Skeletal muscle satellite cell (primary cell): Measurements from ENCODE around the gene PCK1.

ENCODE experiments used
- H3K27me3 ChIP-seq: 2 replicates; pipeline ENCODE4 v1.7.0; 2013; ENCODE audit warnings: low read length; ENCODE audit not compliant: control insufficient read depth, insufficient read depth
- H3K36me3 ChIP-seq: 2 replicates; pipeline ENCODE4 v1.7.0; 2013; ENCODE audit warnings: mild to moderate bottlenecking, control low read depth, low read length; ENCODE audit not compliant: insufficient read depth
- H3K4me1 ChIP-seq: 2 replicates; pipeline ENCODE4 v1.7.0; 2013; ENCODE audit warnings: low read length; ENCODE audit not compliant: control insufficient read depth, insufficient read depth
- H3K4me2 ChIP-seq: 2 replicates; pipeline ENCODE4 v1.7.0; 2013; ENCODE audit warnings: mild to moderate bottlenecking, low read length
- H3K4me3 ChIP-seq: 2 replicates; pipeline ENCODE4 v1.7.0; 2013; ENCODE audit warnings: low read length
- H3K9ac ChIP-seq: 2 replicates; pipeline ENCODE4 v1.7.0; 2013; ENCODE audit warnings: mild to moderate bottlenecking, low read depth, low read length, moderate library complexity
- H3K9me3 ChIP-seq: replicated peaks from 2 replicates; pipeline ENCODE4 v1.7.0; 2013; ENCODE audit warnings: mild to moderate bottlenecking, control low read depth, low read length

The PCK1 gene

DNA sequence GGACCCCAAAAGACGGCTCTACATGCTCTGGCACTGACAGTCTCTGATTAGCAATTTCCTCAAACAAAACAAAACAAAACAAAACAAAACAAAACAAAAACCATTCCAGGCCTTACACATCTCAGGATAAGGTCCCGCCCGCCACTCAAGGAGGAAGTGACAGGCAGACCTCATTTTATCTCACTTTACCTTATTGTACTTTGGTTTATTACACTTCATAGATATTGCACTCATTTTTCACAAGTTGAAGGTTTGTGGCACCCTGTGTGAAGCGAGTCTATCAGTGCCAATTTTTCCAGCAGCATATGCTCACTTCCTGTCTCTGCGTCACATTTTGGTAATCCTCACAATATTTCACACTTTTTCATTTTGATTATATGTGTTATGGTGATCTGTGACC, 44.1 kb downstream of the PCK1 start:
- H3K4me1 ChIP-seq = no peaks in the 10 kb centered on the region
- no peaks in the 10 kb centered on the region for H3K36me3 ChIP-seq
- H3K4me3 ChIP-seq = no peak overlapping the region
- H3K27me3 ChIP-seq = peaks cover 38% of the 10 kb centered on the region
- no peak overlapping the region for H3K4me2 ChIP-seq
- no peaks in the 10 kb centered on the region for H3K9me3 ChIP-seq
- no peak overlapping the region for H3K9ac ChIP-seq

- Histone ChIP-seq H3K27me3 (peaks cover 38% of the 10 kb centered on the region), H3K9ac (no peak overlapping the region), H3K9me3 (no peaks in the 10 kb centered on the region), H3K4me2 (no peak overlapping the region), H3K36me3 (no peaks in the 10 kb centered on the region), H3K4me3 (no peak overlapping the region), H3K4me1 (no peaks in the 10 kb centered on the region)
These were observed 45.0 kb downstream of the PCK1 start for GRCh38 chr20:57605878-57606277.

DNA sequence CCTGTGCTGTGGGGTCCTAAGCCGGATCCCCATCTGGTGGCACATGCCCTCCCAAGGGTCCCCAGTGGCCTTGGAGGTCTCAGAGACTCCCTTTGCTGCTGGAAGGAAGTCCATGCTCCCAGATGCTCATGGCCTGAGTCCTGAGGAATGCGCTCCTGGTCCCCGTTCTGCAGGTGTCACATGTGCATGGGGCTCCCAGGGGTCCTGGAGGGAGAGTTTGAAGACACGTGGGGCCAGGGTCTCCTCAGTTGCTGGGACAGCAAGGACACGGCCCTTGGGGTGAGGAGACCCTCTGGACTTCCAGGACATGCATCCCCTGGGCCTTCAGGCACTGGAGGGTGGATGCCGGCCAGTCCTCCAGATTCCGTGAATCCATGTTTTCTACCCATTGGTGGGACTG, 47.6 kb downstream of the PCK1 start:
- Histone ChIP-seq H3K4me1 (no peaks in the 10 kb centered on the region), H3K36me3 (no peaks in the 10 kb centered on the region), H3K4me2 (no peak overlapping the region), H3K9ac (no peak overlapping the region), H3K27me3 (peaks cover 53% of the 10 kb centered on the region), H3K9me3 (no peaks in the 10 kb centered on the region), H3K4me3 (no peak overlapping the region)

DNA sequence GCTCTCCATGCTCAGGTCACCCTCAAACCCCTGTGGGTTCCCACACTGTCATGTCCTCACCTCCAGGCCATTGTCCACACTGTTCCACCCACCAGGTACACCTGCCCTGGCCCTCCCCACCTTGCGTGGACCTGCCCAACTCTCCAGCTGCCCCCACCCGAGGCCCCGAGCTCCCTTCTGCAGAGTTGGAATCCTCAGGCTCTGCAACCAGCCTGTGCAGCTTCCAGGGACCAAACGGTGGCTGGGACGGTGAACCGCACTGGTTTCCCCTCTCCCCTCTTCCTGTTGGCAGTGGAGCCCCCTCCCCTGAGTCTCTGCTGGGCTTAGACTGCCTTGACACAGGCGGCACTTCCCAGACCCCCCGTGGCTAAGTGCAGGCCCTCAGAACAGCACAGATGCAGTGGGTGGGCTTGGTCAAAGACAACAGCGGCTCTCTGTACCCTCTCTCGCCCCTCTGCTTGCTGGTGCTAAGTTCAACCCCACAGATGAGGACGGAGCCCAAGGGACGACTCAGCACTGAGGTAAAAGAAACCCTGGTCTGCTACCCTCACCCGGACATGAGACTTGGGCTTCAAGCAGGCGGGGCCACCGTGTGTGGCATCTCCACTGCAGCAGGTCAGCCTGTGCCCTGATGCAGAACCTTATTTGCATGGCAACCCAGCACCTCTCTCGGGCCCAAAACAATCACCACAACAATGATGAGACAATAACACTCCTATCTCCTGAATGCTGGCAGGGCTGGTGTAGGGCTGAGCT, 48.4 kb downstream of the PCK1 start:
- Histone ChIP-seq H3K36me3 (no peaks in the 10 kb centered on the region), H3K9ac (no peak overlapping the region), H3K9me3 (no peaks in the 10 kb centered on the region), H3K4me3 (no peak overlapping the region), H3K4me2 (no peak overlapping the region), H3K4me1 (no peaks in the 10 kb centered on the region), H3K27me3 (peaks cover 56% of the 10 kb centered on the region)

DNA sequence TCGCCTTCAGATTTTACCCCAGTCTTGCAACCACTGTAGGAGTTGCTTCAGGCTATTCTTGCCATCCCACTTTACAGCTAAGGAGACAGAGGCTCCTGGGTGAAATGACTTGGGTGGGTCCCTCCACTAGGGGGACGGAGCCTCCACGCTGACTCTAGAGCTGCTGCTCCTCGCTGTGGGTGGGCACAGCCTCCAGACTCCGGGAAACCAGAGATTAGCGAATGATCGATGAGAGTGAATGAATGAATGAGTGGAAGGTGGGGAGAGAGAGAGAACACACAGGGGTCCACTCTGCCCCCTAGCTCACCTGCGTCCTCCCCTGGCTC, 48.9 kb downstream of the PCK1 start:
- Histone ChIP-seq H3K36me3 (no peaks in the 10 kb centered on the region), H3K9ac (no peak overlapping the region), H3K4me3 (no peak overlapping the region), H3K4me1 (no peaks in the 10 kb centered on the region), H3K27me3 (peaks cover 61% of the 10 kb centered on the region), H3K9me3 (no peaks in the 10 kb centered on the region), H3K4me2 (no peak overlapping the region)

DNA sequence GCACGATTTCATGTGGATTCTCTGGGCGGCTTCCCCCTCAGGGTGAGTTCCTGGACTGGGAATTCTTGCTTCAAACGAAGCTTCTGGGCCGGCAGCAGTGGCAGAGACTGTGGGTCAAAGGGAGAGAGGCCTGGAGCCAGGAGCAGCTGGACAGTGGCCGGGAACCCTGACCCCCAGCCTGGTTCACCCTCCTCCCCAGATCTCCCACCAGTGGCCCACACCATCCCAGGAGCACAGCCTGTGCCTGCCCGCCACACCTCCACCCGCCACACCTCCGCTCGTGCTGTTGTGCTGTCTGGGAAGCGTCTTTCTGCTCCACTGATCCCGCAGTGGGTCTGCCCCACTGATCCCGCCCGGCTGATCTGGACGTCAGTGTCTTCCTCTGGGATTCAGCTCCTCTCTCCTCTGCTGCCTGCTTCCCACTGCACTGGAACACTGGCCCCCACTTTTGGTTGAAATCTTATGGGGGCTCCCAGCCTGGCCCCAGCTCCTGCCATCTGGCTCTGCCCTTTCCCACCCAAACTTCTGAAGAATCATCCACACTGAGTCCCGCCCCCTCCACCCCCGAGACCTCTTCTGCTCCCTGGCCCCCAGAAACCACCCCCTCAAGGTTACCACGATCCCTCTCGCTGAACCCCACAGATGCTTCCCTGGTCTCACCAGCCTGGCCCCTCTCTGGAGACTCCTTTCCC, 49.5 kb downstream of the PCK1 start:
- Histone ChIP-seq H3K36me3 (no peaks in the 10 kb centered on the region), H3K9ac (no peak overlapping the region), H3K9me3 (no peaks in the 10 kb centered on the region), H3K4me2 (no peak overlapping the region), H3K4me3 (no peak overlapping the region), H3K27me3 (peaks cover 60% of the 10 kb centered on the region), H3K4me1 (no peaks in the 10 kb centered on the region)

GRCh38 chr20:57611586-57612311, 50.8 kb downstream of the PCK1 start:
- H3K36me3 ChIP-seq = no peaks in the 10 kb centered on the region
- H3K4me3 ChIP-seq = no peak overlapping the region
- no peak overlapping the region for H3K4me2 ChIP-seq
- no peak overlapping the region for H3K9ac ChIP-seq
- H3K4me1 ChIP-seq = no peaks in the 10 kb centered on the region
- H3K9me3 ChIP-seq = no peaks in the 10 kb centered on the region
- H3K27me3 ChIP-seq = peaks cover 64% of the 10 kb centered on the region

- H3K4me3 ChIP-seq = no peak overlapping the region
- H3K4me2 ChIP-seq = no peak overlapping the region
- no peak overlapping the region for H3K9ac ChIP-seq
- no peaks in the 10 kb centered on the region for H3K9me3 ChIP-seq
- peaks cover 63% of the 10 kb centered on the region for H3K27me3 ChIP-seq
- no peaks in the 10 kb centered on the region for H3K4me1 ChIP-seq
- no peaks in the 10 kb centered on the region for H3K36me3 ChIP-seq
These were observed 51.5 kb downstream of the PCK1 start for GRCh38 chr20:57612436-57612835.

DNA sequence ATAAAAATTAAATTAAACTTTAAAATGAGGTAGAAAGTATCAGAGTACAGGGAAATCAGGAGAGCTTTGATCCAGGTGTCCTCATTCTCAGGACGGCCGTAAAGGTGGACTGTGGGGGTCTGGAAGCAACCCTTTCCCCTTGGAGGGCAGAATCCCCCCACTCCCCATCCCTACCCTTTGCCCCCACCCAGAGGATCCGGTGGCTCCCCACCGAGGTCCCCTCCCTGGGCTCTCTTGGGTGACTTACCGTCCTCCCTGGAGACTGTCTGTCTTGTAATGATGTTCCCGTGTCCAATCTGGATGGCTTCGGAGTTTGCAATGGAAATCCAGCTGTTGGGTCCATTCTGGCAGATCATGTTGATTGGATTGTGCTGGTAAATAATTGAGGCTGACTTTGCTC, 52.0 kb downstream of the PCK1 start:
- Histone ChIP-seq H3K4me3 (no peak overlapping the region), H3K27me3 (peaks cover 63% of the 10 kb centered on the region), H3K9me3 (no peaks in the 10 kb centered on the region), H3K9ac (no peak overlapping the region), H3K36me3 (no peaks in the 10 kb centered on the region), H3K4me2 (no peak overlapping the region), H3K4me1 (no peaks in the 10 kb centered on the region)

GRCh38 chr20:57613481-57613921, 52.6 kb downstream of the PCK1 start:
- no peaks in the 10 kb centered on the region for H3K36me3 ChIP-seq

DNA sequence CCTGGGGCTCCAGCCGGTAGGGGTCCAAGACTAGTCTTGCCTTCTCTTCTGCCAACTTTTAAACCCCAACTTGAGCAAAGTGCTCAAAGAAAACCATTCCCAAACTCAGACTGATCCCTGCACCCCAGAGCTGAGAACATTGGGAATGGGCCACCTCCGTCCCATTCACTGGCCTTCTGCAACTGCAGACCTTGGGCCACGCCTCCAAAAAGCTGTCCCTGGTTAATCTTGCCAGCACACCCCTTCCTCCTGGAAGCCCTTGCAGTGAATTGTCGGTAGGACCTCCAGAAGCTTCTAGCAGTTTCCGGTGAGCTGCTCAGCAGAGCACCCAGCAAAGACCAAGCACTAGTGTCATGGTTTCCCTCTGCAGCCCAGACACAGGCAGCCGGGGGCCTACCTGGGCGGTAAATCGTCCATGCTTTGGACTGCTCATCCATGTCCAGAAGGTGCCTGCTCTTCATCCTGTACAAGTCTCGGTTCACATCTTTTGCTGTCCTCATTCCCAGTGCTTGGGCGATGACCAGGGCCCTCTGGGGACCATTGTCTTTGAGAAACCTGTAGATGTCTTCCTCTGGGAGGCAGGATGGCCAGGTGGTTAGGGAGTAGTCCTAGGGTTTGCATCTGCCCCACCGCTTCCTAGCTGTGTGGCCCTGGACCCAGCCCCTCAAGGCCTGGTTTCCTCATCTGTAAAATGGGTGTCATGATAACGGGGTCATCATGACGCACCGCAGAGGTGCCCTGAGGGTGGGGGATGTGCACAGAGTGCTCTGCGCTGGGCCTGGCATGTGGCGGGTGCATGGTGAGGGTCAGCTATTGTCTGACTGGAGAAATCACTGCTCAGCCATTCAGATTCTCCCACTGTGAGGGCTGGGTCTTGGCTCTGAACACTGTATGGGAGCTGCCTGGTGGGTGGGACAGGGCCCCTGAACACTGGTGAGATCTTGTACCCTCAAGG, 53.9 kb downstream of the PCK1 start:
- H3K36me3 ChIP-seq = no peaks in the 10 kb centered on the region
- no peak overlapping the region for H3K4me3 ChIP-seq
- H3K27me3 ChIP-seq = peaks cover 63% of the 10 kb centered on the region
- H3K9me3 ChIP-seq = no peaks in the 10 kb centered on the region
- H3K4me2 ChIP-seq = no peak overlapping the region
- no peaks in the 10 kb centered on the region for H3K4me1 ChIP-seq
- no peak overlapping the region for H3K9ac ChIP-seq

More at GRCh38 chr20:57613481-57613921, 52.6 kb downstream of the PCK1 start:
- Histone ChIP-seq H3K4me1 (no peaks in the 10 kb centered on the region), H3K4me3 (no peak overlapping the region), H3K9me3 (no peaks in the 10 kb centered on the region), H3K27me3 (peaks cover 63% of the 10 kb centered on the region), H3K9ac (no peak overlapping the region), H3K4me2 (no peak overlapping the region)
